WTC11 (cell line): ENCODE measurements around the gene PDZRN3. TPM values are rescaled to one million over a fixed set of nuclear protein-coding genes. Genes with fewer than 3 reads are reported as not detected.
A peak's percentile ranks its signal among the peaks of the same experiment; 100 is the strongest.

Experiments
- ATAC-seq: fragments of 200-7000 bp; cut with Tn5 transposase; 2 replicates; pipeline ENCODE4 v1.10.0; 2021; ENCODE audit warnings: mild to moderate bottlenecking, moderate library complexity
- CTCF ChIA-PET: fragments of 300-600 bp; sonication (Branson Sonifier 250); formaldehyde crosslinking; loops from one replicate; lab custom pipeline; 2021; ENCODE audit warnings: antibody characterized with exemption; lab: Charles Lee
- POLR2A ChIA-PET: fragments of 350-600 bp; sonication (Branson Sonifier 250); formaldehyde crosslinking; loops from one replicate; lab custom pipeline; 2021; ENCODE audit warnings: antibody characterized with exemption; lab: Charles Lee
- DNase-seq: peaks from one replicate; pipeline ENCODE4 v3.0.0; 2021; ENCODE audit warnings: low spot score
- H3K27ac Mint-ChIP-seq: 2 replicates; pipeline ENCODE4 v1.8.0; 2021; ENCODE audit warnings: mixed read lengths
- H3K27me3 Mint-ChIP-seq: 2 replicates; pipeline ENCODE4 v1.8.0; 2021; ENCODE audit warnings: low read depth, mild to moderate bottlenecking, moderate library complexity, mixed read lengths
- H3K36me3 Mint-ChIP-seq: 2 replicates; pipeline ENCODE4 v1.8.0; 2021; ENCODE audit warnings: mixed read lengths
- H3K4me1 Mint-ChIP-seq: 2 replicates; pipeline ENCODE4 v1.8.0; 2022; ENCODE audit warnings: mixed read lengths
- H3K4me3 Mint-ChIP-seq: 2 replicates; pipeline ENCODE4 v1.8.0; 2021; ENCODE audit warnings: mild to moderate bottlenecking, moderate library complexity, mixed read lengths
- H3K9me3 Mint-ChIP-seq: 2 replicates; pipeline ENCODE4 v1.8.0; 2021; ENCODE audit warnings: mixed read lengths
- ARID4B ChIP-seq: sonication (generic); formaldehyde crosslinking; IDR thresholded peaks from 2 replicates; pipeline ENCODE4 v1.8.0; 2023; ENCODE audit warnings: missing genetic modification reagents, mild to moderate bottlenecking, borderline replicate concordance
- E2F4 ChIP-seq: sonication (generic); formaldehyde crosslinking; IDR thresholded peaks from 2 replicates; pipeline ENCODE4 v1.8.1; 2022; ENCODE audit warnings: low read depth, mild to moderate bottlenecking, moderate library complexity, missing genetic modification reagents, borderline replicate concordance
- ESRRA ChIP-seq: sonication (generic); formaldehyde crosslinking; IDR thresholded peaks from 2 replicates; pipeline ENCODE4 v1.8.1; 2022; ENCODE audit warnings: mild to moderate bottlenecking, missing genetic modification reagents, borderline replicate concordance
- FOXJ3 ChIP-seq: sonication (generic); formaldehyde crosslinking; IDR thresholded peaks from 2 replicates; pipeline ENCODE4 v1.9.0; 2021; ENCODE audit warnings: missing genetic modification reagents, mild to moderate bottlenecking, borderline replicate concordance
- GRHL2 ChIP-seq: fragments of 250-450 bp; sonication (Bioruptor Pico); IDR thresholded peaks from 2 replicates; pipeline ENCODE4 v1.8.0; 2022; ENCODE audit warnings: mild to moderate bottlenecking, moderate library complexity; ENCODE audit not compliant: insufficient replicate concordance, severe bottlenecking
- HMGA2 ChIP-seq: fragments of 250-450 bp; sonication (Bioruptor Pico); IDR thresholded peaks from 2 replicates; pipeline ENCODE4 v1.4.0; 2021; ENCODE audit warnings: mild to moderate bottlenecking, moderate library complexity
- KAT7 ChIP-seq: sonication (generic); formaldehyde crosslinking; IDR thresholded peaks from 2 replicates; pipeline ENCODE4 v1.8.1; 2023; ENCODE audit warnings: missing genetic modification reagents, mild to moderate bottlenecking, borderline replicate concordance
- NR2C2 ChIP-seq: sonication (generic); formaldehyde crosslinking; IDR thresholded peaks from 2 replicates; pipeline ENCODE4 v1.8.0; 2022; ENCODE audit warnings: mild to moderate bottlenecking, missing genetic modification reagents
- PRRX2 ChIP-seq: fragments of 250-450 bp; sonication (Bioruptor Pico); IDR thresholded peaks from 2 replicates; pipeline ENCODE4 v1.8.0; 2021; ENCODE audit warnings: mild to moderate bottlenecking
- TEAD4 ChIP-seq: sonication (generic); formaldehyde crosslinking; IDR thresholded peaks from 2 replicates; pipeline ENCODE4 v1.8.0; 2022; ENCODE audit warnings: mild to moderate bottlenecking, missing genetic modification reagents
- ZBTB21 ChIP-seq: sonication (generic); formaldehyde crosslinking; IDR thresholded peaks from 2 replicates; pipeline ENCODE4 v1.8.1; 2023; ENCODE audit warnings: mild to moderate bottlenecking, missing genetic modification reagents, borderline replicate concordance
- ZBTB43 ChIP-seq: sonication (generic); formaldehyde crosslinking; IDR thresholded peaks from 2 replicates; pipeline ENCODE4 v1.8.1; 2023; ENCODE audit warnings: mild to moderate bottlenecking, missing genetic modification reagents
- ZMAT4 ChIP-seq: fragments of 250-450 bp; sonication (Bioruptor Pico); IDR thresholded peaks from 2 replicates; pipeline ENCODE4 v1.9.0; 2021; ENCODE audit warnings: mild to moderate bottlenecking
- ZNF423 ChIP-seq: fragments of 250-450 bp; sonication (Bioruptor Pico); IDR thresholded peaks from 2 replicates; pipeline ENCODE4 v2.1.2; 2022; ENCODE audit warnings: mild to moderate bottlenecking, moderate library complexity
- ZNF671 ChIP-seq: fragments of 250-450 bp; sonication (Bioruptor Pico); IDR thresholded peaks from 2 replicates; pipeline ENCODE4 v1.8.0; 2021; ENCODE audit warnings: mild to moderate bottlenecking
- total RNA-seq: library from RNA; stranded (reverse); gene quantifications from 3 replicates; pipeline ENCODE4 v1.2.3, GENCODE V29; 2021
- TF ChIP-seq, protein P1 (sequence below): fragments of 250-450 bp; sonication (Bioruptor Pico); IDR thresholded peaks from 2 replicates; pipeline ENCODE4 v2.1.2; 2022; ENCODE audit warnings: mild to moderate bottlenecking, moderate library complexity
- TF ChIP-seq, protein P2 (sequence below): sonication (generic); formaldehyde crosslinking; IDR thresholded peaks from 2 replicates; pipeline ENCODE4 v1.8.0; 2023; ENCODE audit warnings: missing genetic modification reagents
- TF ChIP-seq, protein P3 (sequence below): sonication (generic); formaldehyde crosslinking; IDR thresholded peaks from 2 replicates; pipeline ENCODE4 v1.8.1; 2023; ENCODE audit warnings: mild to moderate bottlenecking, missing genetic modification reagents, moderate library complexity
- TF ChIP-seq, protein P4 (sequence below): sonication (generic); formaldehyde crosslinking; IDR thresholded peaks from 2 replicates; pipeline ENCODE4 v1.8.1; 2022; ENCODE audit warnings: mild to moderate bottlenecking, missing genetic modification reagents, moderate library complexity, borderline replicate concordance

Gene PDZRN3
- total RNA-seq, 1 experiment from 2014 or later: 9.5 TPM

GRCh38 chr3:73557986-73558726 is 66.6 kb downstream of the PDZRN3 start (continued):
- TF ChIP-seq ZBTB21: no peak

DNA sequence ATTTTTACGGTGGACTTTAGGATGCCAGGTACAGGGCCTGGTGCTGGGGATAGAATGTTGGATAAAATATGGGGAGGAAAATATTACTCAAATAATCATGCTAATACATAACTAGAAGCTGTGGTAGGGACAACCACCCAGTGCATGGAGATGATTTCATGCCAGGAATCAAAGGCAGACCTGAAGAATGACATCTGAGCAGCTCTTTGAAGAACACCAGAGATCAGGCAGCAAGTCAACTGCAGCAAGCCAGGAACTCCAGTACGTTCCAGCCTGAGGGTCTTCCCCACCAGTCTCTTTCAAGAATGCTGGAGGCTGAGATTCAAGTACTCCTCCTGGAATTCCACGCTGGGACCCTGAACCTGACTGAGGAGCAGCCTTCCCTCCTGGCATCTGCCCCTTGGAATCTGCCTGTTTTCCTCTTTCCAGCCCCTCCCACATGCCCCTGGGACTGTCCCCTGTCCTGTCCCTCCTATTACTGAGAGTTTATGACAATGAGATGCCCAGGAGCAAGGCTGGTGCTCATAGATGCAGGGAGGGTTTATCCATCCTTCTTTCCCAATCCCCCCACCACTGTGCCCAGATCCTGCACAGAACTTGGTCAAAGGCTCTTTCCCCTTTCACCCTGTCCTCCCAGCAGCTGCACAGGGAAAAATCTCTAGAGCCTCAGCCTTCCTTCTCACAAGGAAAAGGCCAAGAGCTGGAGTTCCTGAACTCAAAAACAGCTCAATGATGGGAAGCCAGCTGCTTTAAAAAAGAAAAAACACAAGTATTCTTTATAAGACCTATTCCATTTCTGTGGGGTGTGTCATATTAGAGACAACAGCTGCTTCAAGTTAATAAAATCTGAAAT is 68.0 kb downstream of the PDZRN3 start:
- ChIA-PET POLR2A (no interaction called here), CTCF (no interaction called here)
- ATAC-seq (peak; percentile 52), DNase-seq (peak; percentile 28)
- Mint-ChIP-seq H3K4me3 (no peak overlapping the region), H3K27ac (no peak overlapping the region), H3K9me3 (no peaks in the 10 kb centered on the region), H3K27me3 (peaks cover 68% of the 10 kb centered on the region), H3K36me3 (0 out of 2 replicates have a peak, but pooled peaks cover 2% of the 10 kb centered on the region)
- TF ChIP-seq TEAD4 (CRISPR knock-in tag): no peak
- TF ChIP-seq HMGA2 (CRISPR knock-in tag): no peak
- TF ChIP-seq ESRRA: no peak
- TF ChIP-seq, protein P1, sequence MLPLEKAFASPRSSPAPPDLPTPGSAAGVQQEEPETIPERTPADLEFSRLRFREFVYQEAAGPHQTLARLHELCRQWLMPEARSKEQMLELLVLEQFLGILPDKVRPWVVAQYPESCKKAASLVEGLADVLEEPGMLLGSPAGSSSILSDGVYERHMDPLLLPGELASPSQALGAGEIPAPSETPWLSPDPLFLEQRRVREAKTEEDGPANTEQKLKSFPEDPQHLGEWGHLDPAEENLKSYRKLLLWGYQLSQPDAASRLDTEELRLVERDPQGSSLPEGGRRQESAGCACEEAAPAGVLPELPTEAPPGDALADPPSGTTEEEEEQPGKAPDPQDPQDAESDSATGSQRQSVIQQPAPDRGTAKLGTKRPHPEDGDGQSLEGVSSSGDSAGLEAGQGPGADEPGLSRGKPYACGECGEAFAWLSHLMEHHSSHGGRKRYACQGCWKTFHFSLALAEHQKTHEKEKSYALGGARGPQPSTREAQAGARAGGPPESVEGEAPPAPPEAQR (CRISPR knock-in tag): no peak
- TF ChIP-seq E2F4 (CRISPR knock-in tag): no peak
- no peak for TF ChIP-seq ZNF671 (CRISPR knock-in tag)
- TF ChIP-seq, protein P2, sequence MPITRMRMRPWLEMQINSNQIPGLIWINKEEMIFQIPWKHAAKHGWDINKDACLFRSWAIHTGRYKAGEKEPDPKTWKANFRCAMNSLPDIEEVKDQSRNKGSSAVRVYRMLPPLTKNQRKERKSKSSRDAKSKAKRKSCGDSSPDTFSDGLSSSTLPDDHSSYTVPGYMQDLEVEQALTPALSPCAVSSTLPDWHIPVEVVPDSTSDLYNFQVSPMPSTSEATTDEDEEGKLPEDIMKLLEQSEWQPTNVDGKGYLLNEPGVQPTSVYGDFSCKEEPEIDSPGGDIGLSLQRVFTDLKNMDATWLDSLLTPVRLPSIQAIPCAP (CRISPR knock-in tag): no peak
- no peak for TF ChIP-seq PRRX2 (CRISPR knock-in tag)
- TF ChIP-seq, protein P3, sequence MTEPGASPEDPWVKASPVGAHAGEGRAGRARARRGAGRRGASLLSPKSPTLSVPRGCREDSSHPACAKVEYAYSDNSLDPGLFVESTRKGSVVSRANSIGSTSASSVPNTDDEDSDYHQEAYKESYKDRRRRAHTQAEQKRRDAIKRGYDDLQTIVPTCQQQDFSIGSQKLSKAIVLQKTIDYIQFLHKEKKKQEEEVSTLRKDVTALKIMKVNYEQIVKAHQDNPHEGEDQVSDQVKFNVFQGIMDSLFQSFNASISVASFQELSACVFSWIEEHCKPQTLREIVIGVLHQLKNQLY: no peak
- TF ChIP-seq, protein P4, sequence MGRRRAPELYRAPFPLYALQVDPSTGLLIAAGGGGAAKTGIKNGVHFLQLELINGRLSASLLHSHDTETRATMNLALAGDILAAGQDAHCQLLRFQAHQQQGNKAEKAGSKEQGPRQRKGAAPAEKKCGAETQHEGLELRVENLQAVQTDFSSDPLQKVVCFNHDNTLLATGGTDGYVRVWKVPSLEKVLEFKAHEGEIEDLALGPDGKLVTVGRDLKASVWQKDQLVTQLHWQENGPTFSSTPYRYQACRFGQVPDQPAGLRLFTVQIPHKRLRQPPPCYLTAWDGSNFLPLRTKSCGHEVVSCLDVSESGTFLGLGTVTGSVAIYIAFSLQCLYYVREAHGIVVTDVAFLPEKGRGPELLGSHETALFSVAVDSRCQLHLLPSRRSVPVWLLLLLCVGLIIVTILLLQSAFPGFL (CRISPR knock-in tag): no peak
- TF ChIP-seq, all 79 proteins: peak for 0
- H3K4me1 Mint-ChIP-seq: peaks cover 41% of the 10 kb centered on the region

DNA sequence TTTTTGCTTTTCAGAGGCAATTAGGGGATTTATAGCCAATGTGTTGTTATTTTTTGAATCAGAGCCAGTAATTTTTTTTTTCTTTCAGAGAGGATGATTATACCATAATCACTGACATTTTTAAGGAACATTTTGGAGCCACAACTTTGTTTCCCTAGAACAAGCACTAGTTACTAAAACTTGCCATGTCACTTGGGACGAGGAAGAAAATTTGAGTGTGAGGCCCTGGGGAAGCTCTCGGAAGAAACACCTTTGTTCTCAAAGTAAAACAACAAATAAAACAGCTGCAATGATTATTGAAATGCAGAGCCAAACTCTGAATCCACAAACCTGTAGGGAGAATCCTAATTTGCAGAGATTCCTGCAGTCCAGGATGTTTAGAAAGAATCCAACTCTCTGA is 69.7 kb downstream of the PDZRN3 start:
- no peak for ATAC-seq
- Mint-ChIP-seq H3K4me1 (peaks cover 41% of the 10 kb centered on the region), H3K9me3 (no peaks in the 10 kb centered on the region), H3K36me3 (0 out of 2 replicates have a peak, but pooled peaks cover 2% of the 10 kb centered on the region), H3K27ac (no peak overlapping the region), H3K27me3 (peaks cover 51% of the 10 kb centered on the region), H3K4me3 (no peak overlapping the region)
- CTCF ChIA-PET: interaction anchor here (0.9 kb wide), 1 partner anchor 47 kb away, joined by 3 read pairs; no protein-coding TSS in a partner anchor
- no peak for DNase-seq
- POLR2A ChIA-PET: no interaction called here
- TF ChIP-seq ZBTB43 (CRISPR knock-in tag) (no peak), TEAD4 (CRISPR knock-in tag) (no peak), ZMAT4 (CRISPR knock-in tag) (no peak), ZNF423 (CRISPR knock-in tag) (no peak), FOXJ3 (CRISPR knock-in tag) (no peak), NR2C2 (CRISPR knock-in tag) (no peak), KAT7 (CRISPR knock-in tag) (no peak), ARID4B (CRISPR knock-in tag) (no peak), GRHL2 (CRISPR knock-in tag) (no peak)
